ENCODE measurements around the gene PIGQ.

DNA sequence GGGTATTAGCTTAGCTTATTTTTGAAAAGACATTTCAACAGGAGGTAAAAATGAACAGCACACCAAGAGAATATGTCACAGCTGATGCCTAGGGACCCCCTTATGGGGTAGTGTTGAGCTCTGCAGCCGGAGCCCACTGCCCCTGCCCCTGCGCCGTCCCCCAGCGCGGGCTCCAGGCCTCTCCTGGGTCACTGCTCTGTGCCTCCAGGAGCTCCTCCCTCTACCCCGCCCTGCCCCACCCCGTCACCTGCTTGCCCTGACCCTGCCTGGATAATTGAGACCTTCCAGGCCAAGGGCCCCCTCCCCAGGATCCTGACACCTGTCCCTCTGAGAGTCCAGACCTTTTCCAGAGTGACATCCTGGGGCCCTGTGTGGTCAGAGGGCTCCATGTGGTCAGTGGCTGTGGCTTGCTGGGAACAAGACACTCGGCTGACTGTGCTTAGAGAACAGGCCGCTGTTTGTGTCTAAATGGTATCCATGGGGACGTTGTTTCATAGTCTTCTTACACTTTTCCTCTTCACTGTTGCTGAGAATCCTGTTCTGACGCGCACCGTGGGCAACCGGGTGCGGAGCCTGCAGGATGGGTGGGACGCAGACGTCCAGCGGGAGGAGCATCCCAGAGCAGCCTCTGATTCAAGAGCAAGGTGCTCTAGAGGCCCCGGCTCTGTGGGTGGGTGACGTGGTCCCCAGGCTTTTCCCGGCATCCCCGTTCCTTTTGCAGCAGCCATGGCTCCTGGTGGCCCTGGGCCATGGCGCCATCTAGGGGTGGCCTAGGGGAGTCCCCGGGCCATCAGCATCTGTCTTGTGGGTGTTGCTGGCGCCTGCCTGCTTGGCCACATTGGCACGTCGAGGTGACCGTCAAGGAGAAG lies 41.0 kb downstream of the PIGQ start:
- TF ChIP-seq KDM1A (IDR thresholded peaks at IDR 0.05; ENCODE audit: borderline replicate concordance, low read length) (no peak), RAD21 (IDR thresholded peaks at IDR 0.05 in 1 of 2, conservative IDR thresholded peaks at IDR 0.05 in 1 of 2; ENCODE audit: low read depth in 2 of 2, low read length in 2 of 2) (peak; percentile 74 to 87), HDAC6 (IDR thresholded peaks at IDR 0.05; ENCODE audit: low read depth, low read length) (no peak), EP300 (IDR thresholded peaks at IDR 0.05; ENCODE audit: borderline replicate concordance in 1 of 2, low read depth in 2 of 2, low read length in 2 of 2) (no peak), JUN (IDR thresholded peaks at IDR 0.05; ENCODE audit: low read depth, low read length) (no peak), SIN3A (conservative IDR thresholded peaks at IDR 0.05 in 1 of 2, IDR thresholded peaks at IDR 0.05 in 1 of 2; ENCODE audit: low read depth in 1 of 2, low read length in 2 of 2) (no peak), ZNF274 (IDR thresholded peaks at IDR 0.05; ENCODE audit: borderline replicate concordance, extremely low read depth, low read length) (no peak), BACH1 (IDR thresholded peaks at IDR 0.05; ENCODE audit: low read length) (no peak)
- TF ChIP-seq, protein P1, sequence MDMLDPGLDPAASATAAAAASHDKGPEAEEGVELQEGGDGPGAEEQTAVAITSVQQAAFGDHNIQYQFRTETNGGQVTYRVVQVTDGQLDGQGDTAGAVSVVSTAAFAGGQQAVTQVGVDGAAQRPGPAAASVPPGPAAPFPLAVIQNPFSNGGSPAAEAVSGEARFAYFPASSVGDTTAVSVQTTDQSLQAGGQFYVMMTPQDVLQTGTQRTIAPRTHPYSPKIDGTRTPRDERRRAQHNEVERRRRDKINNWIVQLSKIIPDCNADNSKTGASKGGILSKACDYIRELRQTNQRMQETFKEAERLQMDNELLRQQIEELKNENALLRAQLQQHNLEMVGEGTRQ (IDR thresholded peaks at IDR 0.05; ENCODE audit: low read length) = no peak
- TF ChIP-seq, protein P2, sequence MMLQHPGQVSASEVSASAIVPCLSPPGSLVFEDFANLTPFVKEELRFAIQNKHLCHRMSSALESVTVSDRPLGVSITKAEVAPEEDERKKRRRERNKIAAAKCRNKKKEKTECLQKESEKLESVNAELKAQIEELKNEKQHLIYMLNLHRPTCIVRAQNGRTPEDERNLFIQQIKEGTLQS (IDR thresholded peaks at IDR 0.05; ENCODE audit: insufficient read depth, low read depth, low read length) = 0 out of 2 replicates have a peak, but pooled peaks have one; percentile 25
- TF ChIP-seq, protein P3, sequence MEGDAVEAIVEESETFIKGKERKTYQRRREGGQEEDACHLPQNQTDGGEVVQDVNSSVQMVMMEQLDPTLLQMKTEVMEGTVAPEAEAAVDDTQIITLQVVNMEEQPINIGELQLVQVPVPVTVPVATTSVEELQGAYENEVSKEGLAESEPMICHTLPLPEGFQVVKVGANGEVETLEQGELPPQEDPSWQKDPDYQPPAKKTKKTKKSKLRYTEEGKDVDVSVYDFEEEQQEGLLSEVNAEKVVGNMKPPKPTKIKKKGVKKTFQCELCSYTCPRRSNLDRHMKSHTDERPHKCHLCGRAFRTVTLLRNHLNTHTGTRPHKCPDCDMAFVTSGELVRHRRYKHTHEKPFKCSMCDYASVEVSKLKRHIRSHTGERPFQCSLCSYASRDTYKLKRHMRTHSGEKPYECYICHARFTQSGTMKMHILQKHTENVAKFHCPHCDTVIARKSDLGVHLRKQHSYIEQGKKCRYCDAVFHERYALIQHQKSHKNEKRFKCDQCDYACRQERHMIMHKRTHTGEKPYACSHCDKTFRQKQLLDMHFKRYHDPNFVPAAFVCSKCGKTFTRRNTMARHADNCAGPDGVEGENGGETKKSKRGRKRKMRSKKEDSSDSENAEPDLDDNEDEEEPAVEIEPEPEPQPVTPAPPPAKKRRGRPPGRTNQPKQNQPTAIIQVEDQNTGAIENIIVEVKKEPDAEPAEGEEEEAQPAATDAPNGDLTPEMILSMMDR (IDR thresholded peaks at IDR 0.05; ENCODE audit: control extremely low read depth in 1 of 3, insufficient read depth in 1 of 3, low read depth in 1 of 3, low read length in 3 of 3) = peak; percentile 91 to 97 (median 92)
- TF ChIP-seq, protein P4, sequence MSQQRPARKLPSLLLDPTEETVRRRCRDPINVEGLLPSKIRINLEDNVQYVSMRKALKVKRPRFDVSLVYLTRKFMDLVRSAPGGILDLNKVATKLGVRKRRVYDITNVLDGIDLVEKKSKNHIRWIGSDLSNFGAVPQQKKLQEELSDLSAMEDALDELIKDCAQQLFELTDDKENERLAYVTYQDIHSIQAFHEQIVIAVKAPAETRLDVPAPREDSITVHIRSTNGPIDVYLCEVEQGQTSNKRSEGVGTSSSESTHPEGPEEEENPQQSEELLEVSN (IDR thresholded peaks at IDR 0.05) = no peak

Data from H1 (cell line).